Head of caudate nucleus (tissue), 42 donors: ENCODE measurements around the gene VMP1.
"Not testable (repeated sequence)": the region's sequence is repeated elsewhere in the genome, so short reads cannot be mapped to it uniquely, and the experiment has no call there.

ENCODE experiments used
- DNase-seq, 42 donors: peaks; one replicate each; pipeline versions ENCODE4 v3.0.0 to v3.0.0-alpha.2; 2020 to 2021; ENCODE audit warnings: mixed read lengths in 7 of 42
- intact Hi-C: fragments of 100-400 bp; cut with DNase I; formaldehyde crosslinking; loops from one replicate; pipeline ENCODE4 v1.15.0; 2022

VMP1 gene

GRCh38 chr17:59765038-59765437, 57.6 kb downstream of the VMP1 start:
- intact Hi-C loops = no loop called here

GRCh38 chr17:59766491-59766890, 59.0 kb downstream of the VMP1 start:
- intact Hi-C loops = no loop called here

More at GRCh38 chr17:59765038-59765437, 57.6 kb downstream of the VMP1 start:
- DNase-seq = no peak

GRCh38 chr17:59767176-59767575, 59.7 kb downstream of the VMP1 start:
- no peak for DNase-seq
- intact Hi-C loops = no loop called here

More at GRCh38 chr17:59766491-59766890, 59.0 kb downstream of the VMP1 start:
- DNase-seq = no peak

- no peak for DNase-seq
- intact Hi-C loops = no loop called here
Observed at GRCh38 chr17:59769887-59770286, 62.4 kb downstream of the VMP1 start.

GRCh38 chr17:59771093-59771492, 63.6 kb downstream of the VMP1 start:
- DNase-seq = no peak
- intact Hi-C loops = no loop called here

GRCh38 chr17:59775786-59776350, 68.4 kb downstream of the VMP1 start:
- intact Hi-C loops = no loop called here

GRCh38 chr17:59776577-59776976, 69.1 kb downstream of the VMP1 start:
- DNase-seq = no peak
- intact Hi-C loops = no loop called here

More at GRCh38 chr17:59775786-59776350, 68.4 kb downstream of the VMP1 start:
- no peak for DNase-seq

- no peak for DNase-seq
- intact Hi-C loops = no loop called here
Observed at GRCh38 chr17:59777033-59777432, 69.6 kb downstream of the VMP1 start.

- intact Hi-C loops = no loop called here
- no peak for DNase-seq
Observed at GRCh38 chr17:59778996-59779395, 71.5 kb downstream of the VMP1 start.

GRCh38 chr17:59779521-59779920, 72.1 kb downstream of the VMP1 start:
- no peak for DNase-seq
- intact Hi-C loops = no loop called here

GRCh38 chr17:59780548-59780947, 73.1 kb downstream of the VMP1 start:
- intact Hi-C loops = not testable (repeated sequence)

GRCh38 chr17:59783221-59784047, 76.0 kb downstream of the VMP1 start:
- intact Hi-C loops = no loop called here
- no peak for DNase-seq

More at GRCh38 chr17:59780548-59780947, 73.1 kb downstream of the VMP1 start:
- DNase-seq = not testable (repeated sequence)

- no peak for DNase-seq
- intact Hi-C loops = no loop called here
Observed at GRCh38 chr17:59785091-59785799, 77.8 kb downstream of the VMP1 start.

GRCh38 chr17:59786213-59786535, 78.7 kb downstream of the VMP1 start:
- no peak for DNase-seq
- intact Hi-C loops = no loop called here

- intact Hi-C loops = no loop called here
- DNase-seq = peak in 19 of 42 donors; percentile 12 to 65 (median 27)
Observed at GRCh38 chr17:59786536-59787319, 79.3 kb downstream of the VMP1 start.

GRCh38 chr17:59789849-59790248, 82.4 kb downstream of the VMP1 start:
- DNase-seq, intact Hi-C loops: not testable (repeated sequence)

- intact Hi-C loops, DNase-seq: not testable (repeated sequence)
Observed at GRCh38 chr17:59790418-59790817, 83.0 kb downstream of the VMP1 start.

- no peak for DNase-seq
Observed at GRCh38 chr17:59790910-59791309, 83.5 kb downstream of the VMP1 start.

More at GRCh38 chr17:59790910-59791309, 83.5 kb downstream of the VMP1 start:
- intact Hi-C loops = no loop called here
